OCI-LY1 (cell line): Measurements from ENCODE around the gene ZNF41.

Experiments used
- EZH2 ChIP-seq: fragments of 200-600 bp; sonication (generic), shearing (Covaris generic); IDR thresholded peaks from 2 replicates; pipeline ENCODE4 v1.8.0; 2017; ENCODE audit warnings: borderline replicate concordance, mixed run types, mild to moderate bottlenecking, antibody characterized with exemption, low read length, moderate library complexity, mixed read lengths
- TF ChIP-seq, protein P1 (sequence below): fragments of 200-600 bp; sonication (generic), shearing (Covaris generic); IDR thresholded peaks from 2 replicates; pipeline ENCODE4 v1.5.1; 2017; ENCODE audit warnings: mild to moderate bottlenecking, antibody characterized with exemption, low read length, moderate library complexity, mixed read lengths

DNA sequence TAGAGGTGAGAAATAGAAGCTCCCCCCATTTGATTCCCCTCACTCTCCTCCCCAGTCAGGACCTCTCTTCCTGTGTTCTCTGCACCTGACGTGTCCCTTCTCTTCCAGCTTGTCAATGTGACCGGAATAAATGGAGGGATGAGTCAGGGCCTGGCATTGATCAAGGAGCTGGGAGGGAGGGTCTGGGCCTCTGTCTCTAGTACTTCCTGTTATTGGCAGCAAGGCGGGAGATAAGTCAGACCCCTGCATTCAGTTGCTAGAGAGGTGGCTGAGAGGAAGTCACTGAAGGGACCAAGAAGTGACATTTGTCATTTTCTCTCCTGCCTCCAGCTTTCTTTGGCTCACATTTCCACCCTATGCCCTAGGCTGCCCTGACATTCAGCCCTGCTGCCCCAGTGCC, 35.1 kb upstream of the ZNF41 start:
- TF ChIP-seq, protein P1, sequence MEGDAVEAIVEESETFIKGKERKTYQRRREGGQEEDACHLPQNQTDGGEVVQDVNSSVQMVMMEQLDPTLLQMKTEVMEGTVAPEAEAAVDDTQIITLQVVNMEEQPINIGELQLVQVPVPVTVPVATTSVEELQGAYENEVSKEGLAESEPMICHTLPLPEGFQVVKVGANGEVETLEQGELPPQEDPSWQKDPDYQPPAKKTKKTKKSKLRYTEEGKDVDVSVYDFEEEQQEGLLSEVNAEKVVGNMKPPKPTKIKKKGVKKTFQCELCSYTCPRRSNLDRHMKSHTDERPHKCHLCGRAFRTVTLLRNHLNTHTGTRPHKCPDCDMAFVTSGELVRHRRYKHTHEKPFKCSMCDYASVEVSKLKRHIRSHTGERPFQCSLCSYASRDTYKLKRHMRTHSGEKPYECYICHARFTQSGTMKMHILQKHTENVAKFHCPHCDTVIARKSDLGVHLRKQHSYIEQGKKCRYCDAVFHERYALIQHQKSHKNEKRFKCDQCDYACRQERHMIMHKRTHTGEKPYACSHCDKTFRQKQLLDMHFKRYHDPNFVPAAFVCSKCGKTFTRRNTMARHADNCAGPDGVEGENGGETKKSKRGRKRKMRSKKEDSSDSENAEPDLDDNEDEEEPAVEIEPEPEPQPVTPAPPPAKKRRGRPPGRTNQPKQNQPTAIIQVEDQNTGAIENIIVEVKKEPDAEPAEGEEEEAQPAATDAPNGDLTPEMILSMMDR: no peak
- no peak for TF ChIP-seq EZH2
